ENCODE measurements around the gene PAF1.

The PAF1 gene

DNA sequence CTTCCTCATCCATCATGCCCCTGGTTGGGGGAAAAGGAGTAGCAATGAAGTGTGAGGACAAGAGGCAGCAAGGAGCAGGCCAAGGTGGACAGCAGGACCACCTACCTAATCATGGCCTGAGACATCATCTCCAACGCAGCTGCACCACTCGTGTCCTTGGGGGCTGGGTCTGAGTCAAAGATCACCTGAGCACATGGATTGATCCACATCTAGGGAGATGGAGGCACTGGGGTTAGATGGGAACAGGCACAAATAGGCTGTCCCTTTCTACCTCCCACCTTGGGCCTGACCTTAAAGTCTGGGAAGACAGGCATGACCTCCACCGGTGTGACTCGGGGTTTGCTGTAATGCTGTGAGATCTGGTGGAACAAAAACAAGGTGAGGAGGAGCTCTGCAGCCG, 2.2 kb downstream of the PAF1 start:
- H3K36me3 ChIP-seq (ENCODE audit: insufficient read depth, low read length), result peaks cover 58% of the 10 kb centered on the region
- H3K9ac ChIP-seq (ENCODE audit: low read length), result no peak overlapping the region

DNA sequence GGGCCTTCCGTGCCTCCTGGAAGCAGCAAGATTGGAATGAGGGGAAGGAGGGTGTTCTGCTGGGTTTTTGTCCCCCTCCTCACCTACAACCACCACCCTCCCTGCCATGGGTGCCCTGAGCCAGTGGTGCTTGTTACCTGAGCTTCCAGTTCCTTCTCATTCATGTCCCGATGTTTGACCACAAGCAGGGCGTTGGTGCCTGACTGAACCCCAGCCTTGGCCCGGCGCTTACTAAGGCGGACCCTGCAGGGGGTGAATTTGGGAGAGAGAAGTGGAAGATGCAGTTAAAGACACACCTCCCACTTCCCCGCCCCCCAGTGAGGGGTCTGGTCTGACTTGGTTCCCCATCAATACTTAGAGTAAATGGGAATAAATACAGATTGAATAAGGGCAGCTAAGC, 4.3 kb downstream of the PAF1 start:
- Histone ChIP-seq H3K27me3 (ENCODE audit: insufficient read depth, low read length) (no peaks in the 10 kb centered on the region), H3K36me3 (ENCODE audit: insufficient read depth, low read length) (peaks cover 64% of the 10 kb centered on the region), H4K20me1 (ENCODE audit: insufficient read depth, low read length) (no peaks in the 10 kb centered on the region), H3K4me2 (ENCODE audit: low read length) (no peak overlapping the region), H3K27ac (ENCODE audit: low read depth, low read length, poor library complexity, severe bottlenecking) (no peak overlapping the region), H3K4me3 (ENCODE audit: low read depth, low read length, poor library complexity, severe bottlenecking) (no peak overlapping the region), H3K79me2 (ENCODE audit: insufficient read depth, low read length) (no peaks in the 10 kb centered on the region), H3K9me2 (ENCODE audit: low read depth, low read length) (no peaks in the 10 kb centered on the region), H3K4me1 (ENCODE audit: insufficient read depth, low read length, severe bottlenecking) (peaks cover 8% of the 10 kb centered on the region), H3F3A (ENCODE audit: insufficient read depth, low read length) (no peaks in the 10 kb centered on the region), H2AFZ (ENCODE audit: low read length) (no peak overlapping the region), H3K9ac (ENCODE audit: low read length) (no peak overlapping the region), H3K9me3 (ENCODE audit: low read length) (no peaks in the 10 kb centered on the region)
- TF ChIP-seq, protein P1, sequence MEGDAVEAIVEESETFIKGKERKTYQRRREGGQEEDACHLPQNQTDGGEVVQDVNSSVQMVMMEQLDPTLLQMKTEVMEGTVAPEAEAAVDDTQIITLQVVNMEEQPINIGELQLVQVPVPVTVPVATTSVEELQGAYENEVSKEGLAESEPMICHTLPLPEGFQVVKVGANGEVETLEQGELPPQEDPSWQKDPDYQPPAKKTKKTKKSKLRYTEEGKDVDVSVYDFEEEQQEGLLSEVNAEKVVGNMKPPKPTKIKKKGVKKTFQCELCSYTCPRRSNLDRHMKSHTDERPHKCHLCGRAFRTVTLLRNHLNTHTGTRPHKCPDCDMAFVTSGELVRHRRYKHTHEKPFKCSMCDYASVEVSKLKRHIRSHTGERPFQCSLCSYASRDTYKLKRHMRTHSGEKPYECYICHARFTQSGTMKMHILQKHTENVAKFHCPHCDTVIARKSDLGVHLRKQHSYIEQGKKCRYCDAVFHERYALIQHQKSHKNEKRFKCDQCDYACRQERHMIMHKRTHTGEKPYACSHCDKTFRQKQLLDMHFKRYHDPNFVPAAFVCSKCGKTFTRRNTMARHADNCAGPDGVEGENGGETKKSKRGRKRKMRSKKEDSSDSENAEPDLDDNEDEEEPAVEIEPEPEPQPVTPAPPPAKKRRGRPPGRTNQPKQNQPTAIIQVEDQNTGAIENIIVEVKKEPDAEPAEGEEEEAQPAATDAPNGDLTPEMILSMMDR (IDR thresholded peaks at IDR 0.05; ENCODE audit: low read length), result no peak
- no peak for TF ChIP-seq EZH2 (IDR thresholded peaks at IDR 0.05; ENCODE audit: borderline replicate concordance, low read length)

More for the DNA sequence above, 2.2 kb downstream of the PAF1 start:
- no peaks in the 10 kb centered on the region for H3K9me3 ChIP-seq (ENCODE audit: low read length)
- no peak overlapping the region for H3K4me2 ChIP-seq (ENCODE audit: low read length)
- H3K27ac ChIP-seq (ENCODE audit: low read depth, low read length, poor library complexity, severe bottlenecking), result no peak overlapping the region
- H3K27me3 ChIP-seq (ENCODE audit: insufficient read depth, low read length), result no peaks in the 10 kb centered on the region
- H3F3A ChIP-seq (ENCODE audit: insufficient read depth, low read length), result no peaks in the 10 kb centered on the region
- no peak overlapping the region for H3K4me3 ChIP-seq (ENCODE audit: low read depth, low read length, poor library complexity, severe bottlenecking)
- H3K4me1 ChIP-seq (ENCODE audit: insufficient read depth, low read length, severe bottlenecking), result peaks cover 16% of the 10 kb centered on the region
- H2AFZ ChIP-seq (ENCODE audit: low read length), result no peak overlapping the region
- H3K9me2 ChIP-seq (ENCODE audit: low read depth, low read length), result no peaks in the 10 kb centered on the region
- no peak for TF ChIP-seq EZH2 (IDR thresholded peaks at IDR 0.05; ENCODE audit: borderline replicate concordance, low read length)
- TF ChIP-seq, protein P1 (IDR thresholded peaks at IDR 0.05; ENCODE audit: low read length), result no peak
- H4K20me1 ChIP-seq (ENCODE audit: insufficient read depth, low read length), result no peaks in the 10 kb centered on the region
- H3K79me2 ChIP-seq (ENCODE audit: insufficient read depth, low read length), result no peaks in the 10 kb centered on the region

DNA sequence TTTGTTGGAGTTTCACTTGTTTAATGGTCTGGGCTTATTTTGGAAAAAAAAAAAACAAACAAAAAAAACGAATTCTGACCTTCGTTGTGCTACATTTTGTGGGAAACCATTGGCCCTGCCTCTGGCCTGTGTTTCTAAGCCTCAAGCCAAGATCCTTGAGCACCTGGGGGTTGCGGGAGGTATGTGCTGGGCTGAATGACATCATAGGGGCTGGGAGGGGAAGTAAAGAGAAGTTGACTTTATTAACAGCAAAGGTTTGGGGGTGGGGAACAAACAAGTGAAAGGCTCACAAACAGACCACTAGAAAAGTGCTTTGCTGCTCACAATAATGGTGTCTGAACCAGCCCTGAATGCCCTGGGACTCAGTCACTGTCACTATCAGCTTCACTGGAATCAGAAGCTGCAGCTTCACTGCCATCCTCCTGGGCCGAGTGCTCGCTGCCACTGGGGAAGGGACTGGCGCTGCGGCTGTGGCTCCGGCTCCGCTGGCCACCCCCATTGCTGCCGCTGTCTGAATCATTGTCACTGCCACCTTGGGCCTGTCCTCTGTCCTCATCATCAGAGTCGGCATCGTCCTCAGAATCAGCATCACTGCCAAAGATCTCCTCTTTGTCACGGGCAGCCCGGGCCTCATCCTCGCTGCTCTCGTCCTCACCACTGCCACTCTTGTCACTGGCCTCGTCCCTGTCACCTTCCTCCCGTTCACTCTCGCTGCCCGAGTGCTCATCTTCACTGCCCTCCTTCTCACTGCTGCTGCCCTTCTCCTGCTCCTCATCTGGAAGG, 5.1 kb downstream of the PAF1 start:
- H4K20me1 ChIP-seq (ENCODE audit: insufficient read depth, low read length), result no peaks in the 10 kb centered on the region
- H3K4me3 ChIP-seq (ENCODE audit: low read depth, low read length, poor library complexity, severe bottlenecking), result no peak overlapping the region
- peaks cover 71% of the 10 kb centered on the region for H3K36me3 ChIP-seq (ENCODE audit: insufficient read depth, low read length)
- no peak overlapping the region for H2AFZ ChIP-seq (ENCODE audit: low read length)
- TF ChIP-seq EZH2 (IDR thresholded peaks at IDR 0.05; ENCODE audit: borderline replicate concordance, low read length), result no peak
- TF ChIP-seq, protein P1 (IDR thresholded peaks at IDR 0.05; ENCODE audit: low read length), result no peak
- H3K9me3 ChIP-seq (ENCODE audit: low read length), result no peaks in the 10 kb centered on the region
- H3K9ac ChIP-seq (ENCODE audit: low read length), result no peak overlapping the region
- H3K27me3 ChIP-seq (ENCODE audit: insufficient read depth, low read length), result no peaks in the 10 kb centered on the region
- H3K27ac ChIP-seq (ENCODE audit: low read depth, low read length, poor library complexity, severe bottlenecking), result no peak overlapping the region
- no peaks in the 10 kb centered on the region for H3K9me2 ChIP-seq (ENCODE audit: low read depth, low read length)
- peaks cover 8% of the 10 kb centered on the region for H3K4me1 ChIP-seq (ENCODE audit: insufficient read depth, low read length, severe bottlenecking)
- H3K79me2 ChIP-seq (ENCODE audit: insufficient read depth, low read length), result no peaks in the 10 kb centered on the region
- H3F3A ChIP-seq (ENCODE audit: insufficient read depth, low read length), result no peaks in the 10 kb centered on the region
- H3K4me2 ChIP-seq (ENCODE audit: low read length), result no peak overlapping the region

Measured in OCI-LY1 (cell line).